ENCODE data around the gene TBC1D23.
A peak's percentile ranks its signal among the peaks of the same experiment; 100 is the strongest.
"Not testable (repeated sequence)": the region's sequence is repeated elsewhere in the genome, so short reads cannot be mapped to it uniquely, and the experiment has no call there.

Gene TBC1D23

DNA sequence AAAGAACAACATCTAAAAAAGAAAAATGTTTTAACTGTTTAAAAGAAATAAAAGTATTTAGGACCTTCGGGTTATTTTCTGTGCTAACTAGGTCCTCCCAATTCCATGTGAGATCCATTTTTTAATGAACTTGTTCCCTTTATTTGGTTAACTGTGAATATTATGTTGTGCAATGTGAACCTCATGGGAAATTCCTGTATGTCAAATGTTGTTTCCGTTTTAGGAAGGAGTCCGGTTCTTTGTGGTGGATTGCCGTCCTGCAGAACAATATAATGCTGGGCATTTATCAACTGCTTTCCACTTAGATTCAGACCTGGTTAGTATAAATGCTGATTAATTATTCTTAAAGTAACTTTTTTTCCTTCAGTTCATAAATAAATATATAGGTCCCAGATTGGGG, 38.2 kb downstream of the TBC1D23 start:
- DNase-seq (ENCODE audit: low spot score) = no peak

DNA sequence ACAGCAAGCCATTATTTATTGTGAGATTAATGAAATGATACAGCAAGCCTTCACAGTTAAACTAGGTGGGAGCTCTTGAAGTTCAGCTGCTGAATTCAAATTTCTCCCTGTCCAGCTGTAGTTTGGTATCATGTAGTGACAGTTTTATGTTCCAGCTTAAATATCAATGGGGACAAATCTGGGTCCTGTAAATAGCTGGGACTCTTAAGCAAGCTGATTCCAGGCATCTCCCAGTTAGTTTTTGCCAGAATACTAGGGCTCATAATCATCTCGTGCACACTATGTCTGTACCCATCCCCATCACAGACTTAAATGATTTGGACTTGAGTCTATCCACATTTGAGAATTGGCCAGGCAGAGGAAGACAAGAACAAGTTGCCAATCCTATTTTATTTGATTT, 45.9 kb downstream of the TBC1D23 start:
- DNase-seq (ENCODE audit: low spot score) = no peak

DNA sequence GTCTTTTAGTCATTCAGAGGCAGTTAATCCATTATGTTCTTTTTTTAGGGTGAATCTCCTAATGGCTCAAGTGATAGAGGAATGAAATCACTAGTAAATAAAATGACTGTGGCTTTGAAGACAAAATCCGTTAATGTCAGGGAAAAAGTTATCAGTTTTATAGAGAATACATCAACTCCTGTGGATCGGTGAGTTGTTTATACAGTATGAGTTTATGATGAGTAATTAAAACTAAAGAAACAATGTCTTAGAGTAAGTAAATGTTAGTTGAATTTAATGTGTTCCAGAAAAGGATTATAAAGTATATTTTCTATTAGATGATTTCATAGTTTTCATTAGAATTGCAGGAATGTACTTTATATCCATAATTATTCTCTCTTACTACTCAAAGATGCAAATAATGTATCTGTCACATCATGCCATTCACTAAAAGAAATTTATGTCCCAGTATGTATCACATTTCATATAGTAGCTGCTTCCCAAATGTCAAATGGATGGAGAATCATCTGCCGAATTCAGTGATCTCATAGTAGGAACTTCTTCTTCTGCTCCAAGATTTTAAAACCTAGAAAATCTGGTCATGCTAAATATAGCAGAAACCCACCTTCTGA, 49.7 kb downstream of the TBC1D23 start:
- DNase-seq (ENCODE audit: low spot score) = no peak

DNA sequence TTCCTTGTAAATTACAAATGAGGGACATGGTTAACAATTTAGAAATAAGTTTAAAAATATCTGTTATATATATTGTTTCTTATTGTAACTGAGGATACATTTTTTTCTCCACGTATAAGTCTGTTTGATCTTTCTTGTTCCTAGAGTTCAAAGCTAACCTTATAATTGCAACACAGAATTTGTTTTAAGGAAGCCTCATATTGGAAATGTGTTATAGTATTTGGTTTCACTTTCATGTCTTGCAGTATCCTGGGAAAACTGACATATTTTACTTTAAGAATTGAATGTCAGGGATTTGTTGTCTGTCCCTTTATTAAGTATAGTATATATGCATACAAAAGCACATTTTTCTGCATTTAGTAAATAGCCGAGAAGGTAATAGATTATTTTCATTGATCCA, 50.2 kb downstream of the TBC1D23 start:
- no peak for DNase-seq (ENCODE audit: low spot score)

DNA sequence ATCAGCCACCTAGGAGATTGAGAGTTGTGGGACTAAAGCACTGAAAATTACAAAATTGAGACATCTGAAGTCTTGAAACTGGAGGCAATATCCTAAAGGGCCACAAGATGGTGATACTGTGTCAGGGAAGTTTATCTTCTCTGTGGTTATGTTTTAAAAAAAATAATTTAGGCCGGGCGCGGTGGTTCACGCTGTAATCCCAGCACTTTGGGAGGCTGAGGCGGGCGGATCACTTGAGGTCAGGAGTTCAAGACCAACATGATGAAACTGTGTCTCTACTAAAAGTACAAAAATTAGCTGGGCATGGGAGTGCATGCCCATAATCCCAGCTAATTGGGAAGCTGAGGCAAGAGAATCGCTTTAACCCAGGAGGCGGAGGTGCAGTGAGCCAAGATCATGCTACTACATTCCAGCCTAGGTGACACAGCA, 55.9 kb downstream of the TBC1D23 start:
- peak; percentile 50 for DNase-seq (ENCODE audit: low spot score)

DNA sequence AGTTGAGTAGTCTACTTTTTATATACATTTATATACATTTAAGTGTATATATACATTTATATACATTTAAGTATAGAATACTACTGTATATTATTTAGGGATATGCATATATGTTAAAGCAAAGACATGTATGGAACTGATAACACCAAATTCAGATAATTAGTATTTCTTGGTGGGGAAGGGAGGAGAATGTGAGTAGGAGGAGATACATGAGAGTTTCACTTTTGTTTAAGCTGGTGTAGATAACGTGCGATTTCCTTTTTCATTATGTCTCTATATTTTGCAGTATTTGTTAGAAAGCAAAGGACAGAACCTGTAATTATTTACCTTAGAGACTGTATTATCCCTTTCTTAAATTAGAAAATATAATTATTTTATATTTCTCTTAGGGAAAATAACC, 57.1 kb downstream of the TBC1D23 start:
- peak; percentile 13 for DNase-seq (ENCODE audit: low spot score)

DNA sequence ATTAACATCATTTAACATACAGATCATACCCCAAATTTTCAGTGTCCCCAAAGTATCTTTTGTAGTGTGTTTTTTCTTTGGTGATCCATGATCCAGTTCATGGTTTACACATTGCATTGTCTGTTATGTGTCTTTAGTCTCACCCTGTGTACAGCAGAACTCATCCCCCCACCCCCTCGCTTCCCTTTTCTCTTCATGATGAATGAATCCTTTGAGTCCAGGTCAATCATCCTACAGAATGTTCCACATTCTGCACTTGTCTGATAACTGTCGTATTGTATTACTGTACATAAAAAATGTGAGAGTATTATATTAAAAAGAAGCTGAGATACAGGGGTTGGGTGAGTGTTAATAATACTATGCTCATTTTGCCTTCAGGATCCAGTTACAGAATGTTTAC, 59.2 kb downstream of the TBC1D23 start:
- DNase-seq (ENCODE audit: low spot score) = no peak

DNA sequence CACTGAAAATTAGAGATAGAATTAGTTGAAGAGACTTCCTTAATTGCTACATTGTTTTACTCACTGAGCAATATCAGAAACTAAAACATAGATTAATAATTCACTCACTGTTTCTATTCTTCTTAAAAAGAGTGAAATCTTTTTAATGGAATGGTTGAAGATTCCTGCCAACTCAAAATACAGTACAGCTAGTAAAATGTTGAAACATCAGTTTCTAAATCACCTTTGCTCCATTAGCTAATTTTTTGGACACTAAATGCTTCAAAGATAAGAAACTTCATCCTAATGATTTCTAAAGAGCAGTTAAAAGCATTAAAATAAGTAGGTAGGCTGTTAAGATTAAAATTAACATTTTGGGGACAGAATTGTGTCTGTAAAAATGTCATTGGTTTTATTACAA, 63.3 kb downstream of the TBC1D23 start:
- no peak for DNase-seq (ENCODE audit: low spot score)

DNA sequence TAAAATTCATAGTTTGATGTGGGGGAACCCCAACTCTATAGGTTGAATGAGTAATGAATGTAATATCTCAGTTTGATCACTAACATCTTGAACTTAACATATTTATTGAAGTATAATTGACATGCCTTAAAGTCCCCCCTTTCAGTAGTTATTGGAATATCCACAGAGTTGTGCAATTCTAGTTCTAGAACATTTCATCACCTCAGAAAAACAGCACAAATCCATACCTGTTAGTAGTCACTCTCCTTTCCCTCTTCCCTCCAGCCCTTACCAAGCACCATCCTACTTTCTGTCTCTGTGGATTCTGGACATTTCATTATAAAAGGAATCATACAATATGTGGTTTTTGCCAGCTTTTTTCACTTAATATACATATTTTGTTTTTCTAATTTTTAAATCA, 65.0 kb downstream of the TBC1D23 start:
- no peak for DNase-seq (ENCODE audit: low spot score)

DNA sequence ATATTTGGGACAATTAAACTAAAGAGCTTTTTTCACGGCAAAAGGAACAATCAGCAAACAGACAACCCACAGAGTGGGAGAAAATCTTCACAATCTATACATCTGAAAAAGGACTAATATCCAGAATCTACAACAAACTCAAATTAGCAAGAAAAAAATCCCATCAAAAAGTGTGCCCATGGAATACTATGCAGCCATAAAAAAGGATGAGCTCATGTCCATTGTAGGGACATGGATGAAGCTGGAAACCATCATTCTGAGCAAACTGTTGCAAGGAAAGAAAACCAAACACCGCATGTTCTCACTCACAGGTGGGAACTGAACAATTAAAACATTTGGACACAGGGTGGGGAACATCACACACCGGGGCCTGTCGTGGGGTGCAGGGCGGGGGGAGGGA, 66.6 kb downstream of the TBC1D23 start:
- DNase-seq (ENCODE audit: low spot score) = not testable (repeated sequence)

DNA sequence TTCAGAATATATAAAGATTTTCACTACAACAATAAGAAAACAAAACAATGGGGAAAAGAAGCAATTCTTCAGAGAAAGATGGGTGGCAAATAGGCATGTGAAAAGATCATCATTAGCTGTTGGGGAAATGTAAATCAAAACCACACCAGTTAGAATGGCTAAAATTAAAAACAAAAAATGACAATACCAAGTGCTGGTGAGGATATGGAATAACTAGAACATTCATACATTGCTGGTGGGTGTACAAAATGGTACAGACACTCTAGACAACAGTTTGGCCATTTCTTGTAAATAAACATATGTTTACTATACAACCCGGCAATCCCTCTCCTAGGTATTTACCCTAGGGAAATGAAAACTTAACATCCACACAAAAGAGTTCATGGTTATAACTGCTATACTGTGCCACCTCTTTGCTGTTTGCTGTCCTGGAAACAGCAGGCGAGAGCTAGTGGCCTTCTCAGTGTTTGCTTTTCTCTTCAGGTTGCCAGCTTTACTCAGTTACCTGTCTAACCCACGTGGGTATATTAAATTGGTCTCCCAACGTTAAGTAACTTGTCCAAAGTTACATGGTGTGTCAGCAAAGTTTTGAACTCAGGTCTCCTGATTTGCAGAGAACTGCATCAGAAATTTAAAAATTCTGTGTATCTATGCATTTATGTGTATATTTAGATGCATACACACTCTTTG, 69.2 kb downstream of the TBC1D23 start:
- DNase-seq (ENCODE audit: low spot score) = no peak

DNA sequence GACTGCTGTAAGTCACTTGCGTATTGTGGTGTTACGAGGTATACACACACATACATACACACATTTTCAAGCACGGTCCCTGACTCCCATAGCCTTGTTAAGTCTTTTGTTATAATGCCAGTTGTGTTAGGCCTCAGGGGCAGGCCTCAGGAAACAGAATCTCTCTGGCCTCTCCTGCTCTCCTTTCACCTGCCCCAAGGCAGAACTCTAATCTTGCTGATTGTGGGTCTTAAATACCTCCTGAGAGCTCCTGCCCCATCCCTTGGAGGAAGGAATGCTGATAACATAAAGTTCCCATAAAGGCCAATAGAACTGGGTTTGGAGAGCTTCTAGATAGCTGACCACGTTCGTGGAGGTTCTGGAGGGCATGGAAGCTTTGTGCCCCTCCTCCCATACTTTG, 69.9 kb downstream of the TBC1D23 start:
- DNase-seq (ENCODE audit: low spot score) = no peak

DNA sequence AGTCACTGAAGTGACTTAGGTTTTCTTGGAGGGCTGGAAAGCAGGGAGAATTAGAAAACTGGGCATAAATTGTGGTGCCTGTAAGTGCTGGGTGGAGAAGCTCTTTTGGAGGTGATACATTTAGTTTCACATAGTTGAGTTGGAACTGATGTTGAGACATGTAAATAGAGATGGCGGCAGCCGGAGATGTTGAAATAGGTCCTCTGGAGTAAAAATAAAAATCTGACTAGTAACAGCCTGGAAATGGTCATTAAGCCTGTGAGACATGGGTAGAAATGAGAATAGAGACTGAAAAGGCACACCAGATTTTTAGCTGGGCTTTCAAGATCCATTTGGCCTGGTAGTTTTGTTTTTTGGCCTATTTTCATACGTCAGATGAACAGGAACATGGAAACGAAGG, 70.9 kb downstream of the TBC1D23 start:
- DNase-seq (ENCODE audit: low spot score) = no peak

DNA sequence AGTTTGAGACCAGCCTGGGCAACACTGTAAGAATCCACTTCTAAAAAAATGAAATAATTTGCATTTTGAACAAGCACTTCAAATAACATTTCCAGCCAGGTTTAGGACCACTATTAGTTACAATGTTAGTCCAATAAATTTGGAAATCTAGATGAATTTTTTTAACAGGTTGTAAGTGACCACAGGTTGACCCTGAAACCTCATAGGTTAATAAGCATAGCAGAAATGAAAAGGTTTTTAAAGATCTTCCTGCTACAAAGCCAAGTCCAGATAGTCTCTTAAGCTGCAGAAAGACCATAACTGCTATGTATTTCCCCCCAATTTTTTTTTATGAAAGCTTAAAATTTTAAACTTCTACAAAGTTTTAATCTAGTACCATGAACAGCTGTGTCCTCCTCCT, 72.3 kb downstream of the TBC1D23 start:
- DNase-seq (ENCODE audit: low spot score) = no peak

DNA sequence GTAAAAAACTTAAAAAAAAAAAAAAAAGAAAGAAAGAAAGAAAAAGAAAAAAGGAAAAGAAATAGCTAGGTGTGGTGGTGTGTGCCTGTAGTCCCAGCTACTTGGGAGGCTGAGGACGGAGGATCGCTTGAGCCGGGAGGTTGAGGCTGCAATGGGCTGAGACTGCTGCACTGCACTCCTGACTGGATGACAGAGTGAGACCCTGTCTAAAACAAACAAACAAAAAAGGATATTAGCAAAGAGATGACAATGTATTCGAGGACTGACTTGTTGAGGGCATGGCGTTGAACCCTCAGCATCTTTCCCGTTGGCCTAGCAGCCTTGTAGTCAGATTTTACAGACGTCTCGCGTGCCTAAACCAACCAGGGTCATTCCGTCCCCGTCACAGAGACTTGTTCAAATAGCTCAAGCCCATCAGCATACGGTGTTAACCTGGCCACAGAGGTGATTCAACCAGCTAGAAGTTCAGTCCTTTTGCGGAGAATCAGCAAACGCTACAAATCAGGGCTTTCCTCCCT, 73.2 kb downstream of the TBC1D23 start:
- no peak for DNase-seq (ENCODE audit: low spot score)

DNA sequence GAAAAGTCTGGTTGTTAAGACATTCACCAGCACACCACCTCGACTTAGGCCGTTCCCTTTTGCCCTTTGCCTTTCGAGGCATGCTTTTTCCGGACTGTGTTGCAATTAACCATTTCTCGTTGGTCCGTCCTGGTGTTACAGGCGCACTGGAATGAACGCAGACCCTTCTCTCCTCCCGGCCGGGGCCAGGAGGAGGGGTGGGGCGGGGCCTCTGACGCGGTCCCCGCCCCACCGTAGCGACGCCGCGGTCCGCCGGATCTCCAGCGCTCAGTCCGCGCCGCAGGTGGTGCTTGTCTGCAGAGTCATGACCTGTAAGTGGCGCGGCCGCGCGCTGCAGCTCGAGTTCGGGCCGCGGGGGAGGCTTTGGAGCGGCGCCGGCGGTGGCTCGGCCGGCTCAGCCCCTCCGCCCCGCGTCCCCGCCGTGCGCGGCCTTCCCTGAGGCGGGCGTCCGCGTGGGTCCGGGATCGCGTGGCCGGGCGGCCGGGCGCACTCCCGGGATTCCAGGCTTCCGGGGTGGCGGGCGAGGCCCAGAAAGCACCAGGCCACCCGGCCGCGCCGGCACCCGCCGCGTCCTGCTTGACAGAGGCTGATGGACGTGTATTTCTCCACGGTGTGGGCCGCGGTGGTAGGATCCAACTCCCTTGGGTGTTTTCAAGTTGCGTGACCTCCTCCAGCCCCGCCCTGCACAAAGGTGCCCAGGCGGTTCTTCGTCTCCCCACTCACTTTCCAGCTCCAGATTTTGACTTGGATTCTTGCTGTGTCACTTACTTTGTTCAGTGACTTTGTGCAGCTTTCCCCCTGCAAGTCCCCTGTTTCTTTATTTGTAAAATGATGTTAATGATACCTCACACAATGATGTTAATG, 73.9 kb downstream of the TBC1D23 start, which contains the start of gene NIT2:
Gene NIT2 (plus strand): TSS at position 270 of the 864 bp plus-strand sequence. CDS start 35 bp downstream, at position 305.
- peak; percentile 84 for DNase-seq (ENCODE audit: low spot score)

DNA sequence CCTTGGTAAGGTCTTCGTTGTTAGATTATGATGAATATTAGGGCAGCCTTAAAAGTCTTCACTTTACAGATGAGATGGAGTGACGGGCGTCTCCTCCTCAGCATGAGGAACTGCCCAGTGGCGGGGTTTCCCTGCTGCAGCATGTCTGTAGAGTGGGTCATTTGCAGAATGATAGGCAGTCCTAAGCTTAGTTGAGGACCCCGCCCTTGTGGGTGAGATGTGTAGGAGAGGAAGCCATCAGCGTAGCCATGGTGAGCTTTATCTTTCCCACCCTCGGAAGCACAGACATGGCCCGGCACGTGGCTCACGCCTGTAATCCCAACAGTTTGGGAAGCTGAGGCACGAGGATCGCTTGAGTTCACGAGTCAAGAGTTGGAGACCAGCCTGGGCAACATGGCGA, 74.6 kb downstream of the TBC1D23 start:
- peak; percentile 21 for DNase-seq (ENCODE audit: low spot score)

DNA sequence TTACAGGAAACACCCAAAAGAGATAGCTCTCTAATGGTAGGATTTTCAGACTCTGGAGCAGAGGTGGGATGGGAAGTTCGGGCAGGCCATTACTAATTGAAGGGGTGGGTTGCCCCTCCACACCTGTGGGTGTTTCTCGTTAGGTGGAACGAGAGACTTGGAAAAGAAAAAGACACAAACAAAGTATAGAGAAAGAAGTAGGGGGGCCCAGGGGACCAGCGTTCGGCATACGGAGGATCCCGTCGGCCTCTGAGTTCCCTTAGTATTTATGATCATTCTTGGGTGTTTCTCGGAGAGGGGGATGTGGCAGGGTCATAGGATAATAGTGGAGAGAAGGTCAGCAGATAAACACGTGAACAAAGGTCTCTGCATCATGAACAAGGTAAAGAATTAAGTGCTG, 75.4 kb downstream of the TBC1D23 start:
- DNase-seq (ENCODE audit: low spot score) = not testable (repeated sequence)

DNA sequence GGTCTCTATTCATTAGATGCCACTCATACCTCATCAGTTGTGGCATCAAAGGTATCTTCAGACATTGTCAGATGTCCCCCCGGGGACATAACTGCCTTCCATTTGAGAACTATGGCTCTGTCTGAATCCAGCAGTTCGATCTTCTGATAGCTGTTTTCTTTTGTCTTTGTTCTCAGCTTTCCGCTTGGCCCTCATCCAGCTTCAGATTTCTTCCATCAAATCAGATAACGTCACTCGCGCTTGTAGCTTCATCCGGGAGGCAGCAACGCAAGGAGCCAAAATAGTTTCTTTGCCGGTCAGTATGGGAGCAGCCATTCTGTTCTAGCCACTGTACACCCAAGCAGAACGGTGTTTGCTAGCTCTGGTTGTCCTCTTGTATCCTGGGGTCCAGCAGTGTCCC, 78.1 kb downstream of the TBC1D23 start:
- no peak for DNase-seq (ENCODE audit: low spot score)

DNA sequence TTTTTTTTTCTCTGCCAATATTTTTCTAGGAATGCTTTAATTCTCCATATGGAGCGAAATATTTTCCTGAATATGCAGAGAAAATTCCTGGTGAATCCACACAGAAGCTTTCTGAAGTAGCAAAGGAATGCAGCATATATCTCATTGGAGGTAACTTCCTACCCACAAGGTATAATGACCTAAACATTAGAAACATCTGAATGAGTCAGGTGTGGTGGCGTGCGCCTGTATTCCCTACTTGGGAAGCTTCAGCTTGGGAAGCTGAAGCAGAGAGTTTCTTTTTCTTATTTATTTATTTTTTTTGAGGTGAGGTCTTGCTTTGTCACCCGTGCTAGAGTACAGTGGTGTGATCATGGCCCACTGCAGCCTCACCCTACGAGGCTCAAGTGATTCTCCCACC, 79.0 kb downstream of the TBC1D23 start:
- no peak for DNase-seq (ENCODE audit: low spot score)

DNA sequence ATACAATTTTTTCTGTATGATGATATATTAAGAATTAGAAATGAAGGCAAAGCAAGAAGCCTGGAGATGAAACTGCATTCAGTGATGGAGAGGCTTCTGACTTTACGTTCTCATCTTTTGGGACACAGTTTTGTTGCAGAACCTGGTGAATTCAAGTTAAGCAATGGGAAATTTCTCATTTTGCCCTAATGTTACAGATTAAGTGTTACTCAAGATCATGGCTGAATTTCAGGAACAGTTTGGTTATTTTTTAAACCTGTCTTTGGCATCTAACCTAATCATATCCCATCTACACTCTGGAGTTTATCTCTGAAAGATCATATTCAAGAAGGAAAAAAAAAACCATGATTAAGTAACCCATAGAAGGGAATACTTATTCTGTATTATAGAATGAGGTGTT, 79.7 kb downstream of the TBC1D23 start:
- DNase-seq (ENCODE audit: low spot score) = no peak

DNA sequence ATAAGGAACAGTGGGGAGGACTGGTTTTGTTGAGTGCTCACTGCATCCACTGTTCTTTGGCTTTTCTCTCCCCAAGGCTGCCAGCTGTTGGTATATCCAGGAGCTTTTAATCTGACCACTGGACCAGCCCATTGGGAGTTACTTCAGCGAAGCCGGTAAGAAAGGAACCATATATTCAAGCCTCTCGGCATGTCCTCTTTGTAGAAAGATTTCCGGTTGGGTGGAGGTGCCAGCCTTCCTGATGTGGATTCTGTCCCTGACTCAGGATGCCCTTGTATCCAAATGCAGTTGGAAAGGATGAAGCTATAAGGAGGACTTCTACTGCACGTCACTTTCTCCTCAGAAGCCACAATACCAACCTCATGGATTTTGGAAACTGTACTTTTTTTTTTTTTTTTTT, 87.9 kb downstream of the TBC1D23 start:
- DNase-seq (ENCODE audit: low spot score) = no peak

DNA sequence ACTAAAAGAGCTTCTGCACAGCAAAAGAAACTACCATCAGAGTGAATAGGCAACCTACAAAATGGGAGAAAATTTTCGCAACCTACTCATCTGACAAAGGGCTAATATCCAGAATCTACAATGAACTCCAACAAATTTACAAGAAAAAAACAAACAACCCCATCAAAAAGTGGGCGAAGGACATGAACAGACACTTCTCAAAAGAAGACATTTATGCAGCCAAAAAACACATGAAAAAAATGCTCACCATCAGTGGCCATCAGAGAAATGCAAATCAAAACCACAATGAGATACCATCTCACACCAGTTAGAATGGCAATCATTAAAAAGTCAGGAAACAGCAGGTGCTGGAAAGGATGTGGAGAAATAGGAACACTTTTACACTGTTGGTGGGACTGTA, 91.0 kb downstream of the TBC1D23 start:
- DNase-seq (ENCODE audit: low spot score) = not testable (repeated sequence)
